ENCODE data around the gene DPYSL3. TPM values are rescaled to one million over a fixed set of nuclear protein-coding genes. Genes with fewer than 3 reads are reported as not detected.
A peak's percentile ranks its signal among the peaks of the same experiment; 100 is the strongest.

The DPYSL3 gene
- total RNA-seq, 1 experiment from 2014 or later, result 24.8 TPM

- no TSS peak for BruUV-seq (replicated peaks)
- ChIA-PET CTCF (interaction anchor here (0.6 kb wide), 1 partner anchor 73 kb away, joined by 9 read pairs; no protein-coding TSS in a partner anchor), POLR2A (ENCODE audit: low non-redundant PET) (interaction anchor here (0.6 kb wide), 1 partner anchor 44 kb away, joined by 5 read pairs; no protein-coding TSS in a partner anchor)
- H3K4me3 ChIP-seq (ENCODE audit: low read depth, low read length, poor library complexity, severe bottlenecking), result no peak overlapping the region
- DNase-seq (ENCODE audit: low spot score), result peak; percentile 88
- no peaks in the 10 kb centered on the region for H3K36me3 ChIP-seq (ENCODE audit: insufficient read depth, low read length, poor library complexity, severe bottlenecking)
- TF ChIP-seq EZH2 (IDR thresholded peaks at IDR 0.05; ENCODE audit: borderline replicate concordance, low read depth, low read length, poor library complexity, severe bottlenecking), result no peak
- no peak for TF ChIP-seq CTCF (conservative IDR thresholded peaks at IDR 0.05; ENCODE audit: low read depth, low read length)
- H3K27ac ChIP-seq (ENCODE audit: low read depth, low read length, poor library complexity, severe bottlenecking), result no peak overlapping the region
- no peaks in the 10 kb centered on the region for H3K9me3 ChIP-seq (ENCODE audit: low read depth, low read length, poor library complexity, severe bottlenecking)
- H3K27me3 ChIP-seq (replicated peaks; ENCODE audit: insufficient read depth, low read depth, low read length, poor library complexity), result no peaks in the 10 kb centered on the region
- intact Hi-C loops (cut with micrococcal nuclease; ENCODE audit: unreplicated experiment), result no loop called here
- peaks cover 25% of the 10 kb centered on the region for H3K4me1 ChIP-seq (ENCODE audit: insufficient read depth, low read length, poor library complexity, severe bottlenecking)
These were observed 5.9 kb downstream of the DPYSL3 start for GRCh38 chr5:147504011-147504410.

- no TSS peak for BruUV-seq (replicated peaks)
These were observed 18.9 kb downstream of the DPYSL3 start for GRCh38 chr5:147490989-147491388.

DNA sequence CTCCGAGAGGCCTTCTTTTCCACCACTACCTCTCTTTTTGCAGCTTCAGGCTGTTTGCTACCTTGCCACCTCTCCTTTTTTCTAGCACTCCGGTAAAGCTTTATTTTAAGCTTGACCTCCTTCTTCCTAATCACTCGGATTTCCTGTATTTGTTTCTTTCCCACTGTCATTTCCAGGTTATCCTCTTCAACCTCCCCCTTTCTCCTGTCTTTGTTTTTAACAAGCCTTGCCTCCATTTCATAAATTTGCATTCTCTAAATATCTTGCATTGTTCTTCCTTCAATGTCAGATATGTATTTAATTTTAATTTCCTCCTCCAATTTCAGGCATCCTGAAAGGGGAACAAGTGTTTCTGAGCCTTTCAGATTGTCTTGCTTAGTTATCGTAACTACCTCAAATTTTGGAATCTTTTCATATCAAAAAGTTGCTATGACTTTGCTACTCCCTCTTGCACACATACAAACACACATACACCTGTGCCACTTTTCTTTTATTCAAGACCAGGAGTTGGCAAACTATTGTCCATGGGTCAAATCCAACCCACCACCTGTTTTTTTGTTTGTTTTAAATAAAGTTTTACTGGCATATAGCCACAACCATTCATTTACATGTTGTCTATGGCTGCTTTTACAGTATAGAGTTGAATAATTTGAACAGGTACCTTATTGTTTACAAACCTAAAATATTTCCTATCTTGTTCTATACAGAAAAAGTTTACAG is 22.7 kb downstream of the DPYSL3 start:
- Histone ChIP-seq H3K4me1 (ENCODE audit: insufficient read depth, low read length, poor library complexity, severe bottlenecking) (peaks cover 15% of the 10 kb centered on the region), H3K27ac (ENCODE audit: low read depth, low read length, poor library complexity, severe bottlenecking) (no peak overlapping the region)
- no TSS peak for BruUV-seq (replicated peaks)

More at GRCh38 chr5:147490989-147491388, 18.9 kb downstream of the DPYSL3 start:
- no peaks in the 10 kb centered on the region for H3K9me3 ChIP-seq (ENCODE audit: low read depth, low read length, poor library complexity, severe bottlenecking)
- H3K4me1 ChIP-seq (ENCODE audit: insufficient read depth, low read length, poor library complexity, severe bottlenecking), result no peaks in the 10 kb centered on the region
- CTCF ChIA-PET, result no interaction called here
- H3K27ac ChIP-seq (ENCODE audit: low read depth, low read length, poor library complexity, severe bottlenecking), result no peak overlapping the region
- TF ChIP-seq CTCF (conservative IDR thresholded peaks at IDR 0.05; ENCODE audit: low read depth, low read length), result no peak
- TF ChIP-seq EZH2 (IDR thresholded peaks at IDR 0.05; ENCODE audit: borderline replicate concordance, low read depth, low read length, poor library complexity, severe bottlenecking), result no peak
- intact Hi-C loops (cut with micrococcal nuclease; ENCODE audit: unreplicated experiment), result no loop called here
- no peaks in the 10 kb centered on the region for H3K36me3 ChIP-seq (ENCODE audit: insufficient read depth, low read length, poor library complexity, severe bottlenecking)
- no peaks in the 10 kb centered on the region for H3K27me3 ChIP-seq (replicated peaks; ENCODE audit: insufficient read depth, low read depth, low read length, poor library complexity)
- no peak overlapping the region for H3K4me3 ChIP-seq (ENCODE audit: low read depth, low read length, poor library complexity, severe bottlenecking)
- POLR2A ChIA-PET (ENCODE audit: low non-redundant PET), result no interaction called here
- no peak for DNase-seq (ENCODE audit: low spot score)

More for the DNA sequence above, 22.7 kb downstream of the DPYSL3 start:
- H3K9me3 ChIP-seq (ENCODE audit: low read depth, low read length, poor library complexity, severe bottlenecking), result no peaks in the 10 kb centered on the region
- CTCF ChIA-PET, result no interaction called here
- H3K4me3 ChIP-seq (ENCODE audit: low read depth, low read length, poor library complexity, severe bottlenecking), result no peak overlapping the region
- POLR2A ChIA-PET (ENCODE audit: low non-redundant PET), result no interaction called here
- intact Hi-C loops (cut with micrococcal nuclease; ENCODE audit: unreplicated experiment), result no loop called here
- no peak for DNase-seq (ENCODE audit: low spot score)
- no peaks in the 10 kb centered on the region for H3K36me3 ChIP-seq (ENCODE audit: insufficient read depth, low read length, poor library complexity, severe bottlenecking)
- TF ChIP-seq CTCF (conservative IDR thresholded peaks at IDR 0.05; ENCODE audit: low read depth, low read length) (no peak), EZH2 (IDR thresholded peaks at IDR 0.05; ENCODE audit: borderline replicate concordance, low read depth, low read length, poor library complexity, severe bottlenecking) (no peak)
- no peaks in the 10 kb centered on the region for H3K27me3 ChIP-seq (replicated peaks; ENCODE audit: insufficient read depth, low read depth, low read length, poor library complexity)
